IMR-90 (cell line): ENCODE measurements around the gene EME2. TPM values are rescaled to one million over a fixed set of nuclear protein-coding genes. Genes with fewer than 3 reads are reported as not detected.

Source experiments
- MXI1 ChIP-seq: IDR thresholded peaks from 2 replicates; pipeline ENCODE4 v1.6.1; 2012; ENCODE audit warnings: low read depth, mild to moderate bottlenecking, low read length, moderate library complexity, borderline replicate concordance
- polyA plus RNA-seq, 3 experiments: library from polyadenylated mRNA; depleted of rRNA; stranded (reverse); fragments of >200 nt; gene quantifications; 2 replicates each; pipeline ENCODE4 v1.2.3, GENCODE V29; 2012; ENCODE audit warnings: low replicate concordance in 1 of 3
- total RNA-seq: library from RNA; depleted of rRNA; stranded (reverse); fragments of >200 nt; gene quantifications from 2 replicates; pipeline ENCODE4 v1.2.3, GENCODE V29; 2012
- TF ChIP-seq, protein P1 (sequence below): fragments of 150-350 bp; IDR thresholded peaks from 2 replicates; pipeline ENCODE4 v1.6.1; 2016; ENCODE audit warnings: low read depth, mild to moderate bottlenecking, low read length, moderate library complexity, borderline replicate concordance

EME2 gene
- total and polyA plus RNA-seq, 2 of the 4 experiments (the other 2 are of a cell fraction) = 1.3 to 9.6 TPM

DNA sequence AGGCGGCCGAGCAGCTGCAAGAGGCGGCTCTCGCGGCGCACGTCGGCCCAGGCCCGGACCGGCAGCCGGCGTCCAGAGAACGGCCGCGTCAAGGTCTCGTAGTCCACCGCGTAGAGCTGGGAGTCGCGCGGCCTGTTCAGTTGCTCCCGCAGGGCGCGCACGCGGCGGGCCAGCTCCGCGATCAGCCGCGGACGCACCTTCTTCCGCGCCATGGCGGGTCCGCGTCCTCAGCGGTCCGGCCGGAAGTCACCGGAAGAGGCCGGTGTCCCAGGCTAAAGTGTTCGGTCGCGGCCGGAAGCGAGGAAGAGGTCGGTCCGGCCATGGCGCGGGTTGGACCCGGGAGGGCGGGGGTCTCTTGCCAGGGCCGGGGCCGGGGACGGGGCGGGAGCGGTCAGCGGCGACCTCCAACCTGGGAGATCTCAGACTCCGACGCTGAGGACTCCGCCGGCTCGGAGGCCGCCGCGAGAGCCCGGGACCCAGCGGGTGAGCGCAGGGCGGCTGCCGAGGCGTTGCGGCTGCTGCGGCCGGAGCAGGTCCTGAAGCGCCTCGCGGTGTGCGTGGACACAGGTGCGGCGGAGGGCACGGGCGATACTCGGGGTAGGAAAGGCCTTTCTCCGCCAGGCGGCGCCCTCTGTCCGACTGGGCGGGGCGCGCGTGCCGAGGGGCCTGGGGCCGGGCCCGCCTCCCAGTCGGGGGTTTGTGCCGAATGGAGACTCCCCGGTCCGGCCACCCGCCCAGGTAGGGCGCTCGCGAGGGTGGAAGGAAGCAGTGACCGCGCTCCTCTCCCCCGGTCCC lies 495 bp downstream of the EME2 start, which contains the start of gene MRPS34 (continued):
- TF ChIP-seq, protein P1, sequence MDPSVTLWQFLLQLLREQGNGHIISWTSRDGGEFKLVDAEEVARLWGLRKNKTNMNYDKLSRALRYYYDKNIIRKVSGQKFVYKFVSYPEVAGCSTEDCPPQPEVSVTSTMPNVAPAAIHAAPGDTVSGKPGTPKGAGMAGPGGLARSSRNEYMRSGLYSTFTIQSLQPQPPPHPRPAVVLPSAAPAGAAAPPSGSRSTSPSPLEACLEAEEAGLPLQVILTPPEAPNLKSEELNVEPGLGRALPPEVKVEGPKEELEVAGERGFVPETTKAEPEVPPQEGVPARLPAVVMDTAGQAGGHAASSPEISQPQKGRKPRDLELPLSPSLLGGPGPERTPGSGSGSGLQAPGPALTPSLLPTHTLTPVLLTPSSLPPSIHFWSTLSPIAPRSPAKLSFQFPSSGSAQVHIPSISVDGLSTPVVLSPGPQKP = 0 out of 2 replicates have a peak, but pooled peaks have one; percentile 44
- peak; percentile 75; the same call in 1 of the 2 replicates for TF ChIP-seq MXI1
